DND-41 (cell line): ENCODE data around the gene EXOC4.

Experiments used
- EZH2 ChIP-seq: IDR thresholded peaks from 3 replicates; pipeline ENCODE4 v1.6.1; 2012; ENCODE audit warnings: borderline replicate concordance, low read depth, mild to moderate bottlenecking, moderate library complexity, low read length, inconsistent platforms; ENCODE audit not compliant: severe bottlenecking
- TF ChIP-seq, protein P1 (sequence below): IDR thresholded peaks from 2 replicates; pipeline ENCODE4 v1.5.1; 2012; ENCODE audit warnings: borderline replicate concordance, low read length, moderate library complexity, mild to moderate bottlenecking; ENCODE audit not compliant: poor library complexity, severe bottlenecking; ENCODE audit errors: extremely low read depth

DNA sequence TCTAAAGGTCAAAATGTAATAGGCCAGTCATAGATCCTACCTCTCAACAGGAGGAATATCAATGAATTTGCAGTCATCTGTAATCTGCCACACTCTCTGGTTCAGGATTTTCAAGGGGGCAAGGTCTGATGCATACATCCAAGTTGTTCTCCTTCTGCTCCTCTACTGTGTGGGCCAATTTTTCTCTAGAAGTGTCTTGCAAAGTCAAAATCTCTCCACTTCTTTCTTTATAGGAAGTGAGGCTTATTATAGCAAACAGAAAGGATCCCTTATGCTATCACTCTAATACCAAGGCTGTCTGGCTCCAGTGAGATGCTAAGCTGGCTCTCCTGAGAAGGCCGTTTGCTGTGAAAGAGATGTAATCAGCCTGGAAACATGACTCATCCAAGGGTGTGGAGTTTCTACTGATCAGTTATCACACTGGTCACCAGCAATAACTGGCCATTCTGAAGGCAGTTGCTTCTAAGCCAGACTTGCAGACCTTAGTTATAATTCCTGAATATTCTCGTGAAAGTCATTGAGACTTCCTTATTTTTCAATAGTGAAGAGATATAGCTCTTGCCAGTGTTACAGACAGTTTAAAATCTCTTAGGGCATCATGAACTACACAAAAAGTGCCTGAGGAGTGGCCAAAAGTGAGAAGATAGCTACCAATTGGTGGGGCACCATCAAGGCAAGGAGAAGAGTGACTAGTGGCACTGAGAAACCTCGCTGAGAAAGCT is 831.0 kb downstream of the EXOC4 start:
- TF ChIP-seq, protein P1, sequence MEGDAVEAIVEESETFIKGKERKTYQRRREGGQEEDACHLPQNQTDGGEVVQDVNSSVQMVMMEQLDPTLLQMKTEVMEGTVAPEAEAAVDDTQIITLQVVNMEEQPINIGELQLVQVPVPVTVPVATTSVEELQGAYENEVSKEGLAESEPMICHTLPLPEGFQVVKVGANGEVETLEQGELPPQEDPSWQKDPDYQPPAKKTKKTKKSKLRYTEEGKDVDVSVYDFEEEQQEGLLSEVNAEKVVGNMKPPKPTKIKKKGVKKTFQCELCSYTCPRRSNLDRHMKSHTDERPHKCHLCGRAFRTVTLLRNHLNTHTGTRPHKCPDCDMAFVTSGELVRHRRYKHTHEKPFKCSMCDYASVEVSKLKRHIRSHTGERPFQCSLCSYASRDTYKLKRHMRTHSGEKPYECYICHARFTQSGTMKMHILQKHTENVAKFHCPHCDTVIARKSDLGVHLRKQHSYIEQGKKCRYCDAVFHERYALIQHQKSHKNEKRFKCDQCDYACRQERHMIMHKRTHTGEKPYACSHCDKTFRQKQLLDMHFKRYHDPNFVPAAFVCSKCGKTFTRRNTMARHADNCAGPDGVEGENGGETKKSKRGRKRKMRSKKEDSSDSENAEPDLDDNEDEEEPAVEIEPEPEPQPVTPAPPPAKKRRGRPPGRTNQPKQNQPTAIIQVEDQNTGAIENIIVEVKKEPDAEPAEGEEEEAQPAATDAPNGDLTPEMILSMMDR, result no peak
- no peak for TF ChIP-seq EZH2
